SK-N-SH treated with all-trans-retinoic acid at 6 μM for 48 hours (cell line): ENCODE results near the gene ERBB3.

ENCODE experiments used
- ATAC-seq: fragments of 200-7000 bp; cut with Tn5 transposase; 3 replicates; pipeline ENCODE4 v1.9.1; 2020; ENCODE audit warnings: mild to moderate bottlenecking, moderate library complexity
- BACH2 ChIP-seq: fragments of 250-450 bp; sonication (Bioruptor Pico); IDR thresholded peaks from 2 replicates; pipeline ENCODE4 v1.9.0; 2021; ENCODE audit warnings: mild to moderate bottlenecking, borderline replicate concordance
- CREB5 ChIP-seq: fragments of 250-450 bp; sonication (Bioruptor Pico); IDR thresholded peaks from 2 replicates; pipeline ENCODE4 v1.5.1; 2020; ENCODE audit warnings: low read depth, mild to moderate bottlenecking, moderate library complexity
- CSDC2 ChIP-seq: fragments of 250-450 bp; sonication (Bioruptor Pico); IDR thresholded peaks from 2 replicates; pipeline ENCODE4 v1.5.0; 2020; ENCODE audit warnings: mild to moderate bottlenecking, moderate library complexity
- CSRNP3 ChIP-seq: fragments of 250-450 bp; sonication (Bioruptor Pico); IDR thresholded peaks from 2 replicates; pipeline ENCODE4 v1.5.1; 2021; ENCODE audit warnings: mild to moderate bottlenecking, moderate library complexity
- ISL1 ChIP-seq: fragments of 250-450 bp; sonication (Bioruptor Pico); IDR thresholded peaks from 2 replicates; pipeline ENCODE4 v2.1.2; 2022; ENCODE audit warnings: mild to moderate bottlenecking, moderate library complexity
- OSR1 ChIP-seq: fragments of 250-450 bp; sonication (Bioruptor Pico); IDR thresholded peaks from 2 replicates; pipeline ENCODE4 v1.8.0; 2022; ENCODE audit warnings: moderate library complexity, mild to moderate bottlenecking, inconsistent platforms
- PATZ1 ChIP-seq: fragments of 250-450 bp; sonication (Bioruptor Pico); IDR thresholded peaks from 2 replicates; pipeline ENCODE4 v1.8.0; 2020; ENCODE audit warnings: mild to moderate bottlenecking, moderate library complexity, borderline replicate concordance
- PPARA ChIP-seq: fragments of 250-450 bp; sonication (Bioruptor Pico); IDR thresholded peaks from 2 replicates; pipeline ENCODE4 v1.5.0; 2020; ENCODE audit warnings: mild to moderate bottlenecking, borderline replicate concordance
- RARB ChIP-seq: fragments of 250-450 bp; sonication (Bioruptor Pico); IDR thresholded peaks from 2 replicates; pipeline ENCODE4 v1.8.0; 2021; ENCODE audit warnings: mild to moderate bottlenecking, moderate library complexity
- SNAI2 ChIP-seq: fragments of 250-450 bp; sonication (Bioruptor Pico); IDR thresholded peaks from 2 replicates; pipeline ENCODE4 v1.5.0; 2020; ENCODE audit warnings: mild to moderate bottlenecking, moderate library complexity
- TOX ChIP-seq: fragments of 250-450 bp; sonication (Bioruptor Pico); IDR thresholded peaks from 2 replicates; pipeline ENCODE4 v1.8.0; 2021; ENCODE audit warnings: mild to moderate bottlenecking, moderate library complexity, borderline replicate concordance
- TSHZ2 ChIP-seq: fragments of 250-450 bp; sonication (Bioruptor Pico); IDR thresholded peaks from 2 replicates; pipeline ENCODE4 v1.5.0; 2020; ENCODE audit warnings: mild to moderate bottlenecking, moderate library complexity
- ZC3H10 ChIP-seq: fragments of 250-450 bp; sonication (Bioruptor Pico); IDR thresholded peaks from 2 replicates; pipeline ENCODE4 v1.5.1; 2021; ENCODE audit warnings: mild to moderate bottlenecking, moderate library complexity
- ZFP3 ChIP-seq: fragments of 250-450 bp; sonication (Bioruptor Pico); IDR thresholded peaks from 2 replicates; pipeline ENCODE4 v1.5.0; 2020; ENCODE audit warnings: mild to moderate bottlenecking, moderate library complexity
- ZFP30 ChIP-seq: fragments of 450-650 bp; formaldehyde crosslinking; IDR thresholded peaks from 2 replicates; pipeline ENCODE4 v1.5.0; 2022; ENCODE audit warnings: mild to moderate bottlenecking, moderate library complexity
- ZNF565 ChIP-seq: fragments of 450-650 bp; formaldehyde crosslinking; conservative IDR thresholded peaks from 2 replicates; pipeline ENCODE4 v1.5.0; 2020; ENCODE audit warnings: low read depth, mild to moderate bottlenecking, moderate library complexity
- ZNF70 ChIP-seq: fragments of 450-650 bp; formaldehyde crosslinking; IDR thresholded peaks from 2 replicates; pipeline ENCODE4 v1.5.0; 2020; ENCODE audit warnings: mild to moderate bottlenecking, moderate library complexity
- ZNF8 ChIP-seq: fragments of 450-650 bp; formaldehyde crosslinking; IDR thresholded peaks from 2 replicates; pipeline ENCODE4 v1.5.0; 2020; ENCODE audit warnings: mild to moderate bottlenecking, moderate library complexity

The ERBB3 gene

GRCh38 chr12:56086096-56086495 lies 6.1 kb downstream of the ERBB3 start:
- TF ChIP-seq SNAI2 (CRISPR knock-in tag) (no peak), ISL1 (no peak), ZFP3 (CRISPR knock-in tag) (no peak), RARB (no peak), CSDC2 (no peak), CSRNP3 (CRISPR knock-in tag) (no peak), TOX (CRISPR knock-in tag) (no peak), BACH2 (CRISPR knock-in tag) (no peak)

GRCh38 chr12:56086608-56087007 lies 6.6 kb downstream of the ERBB3 start:
- TF ChIP-seq ZNF8 (CRISPR knock-in tag), result no peak
- ATAC-seq, result no peak

More at GRCh38 chr12:56086096-56086495, 6.1 kb downstream of the ERBB3 start:
- no peak for ATAC-seq

GRCh38 chr12:56087220-56087619 lies 7.3 kb downstream of the ERBB3 start:
- TF ChIP-seq CSRNP3 (CRISPR knock-in tag) (no peak), CSDC2 (no peak), PPARA (CRISPR knock-in tag) (no peak), ZC3H10 (CRISPR knock-in tag) (no peak), SNAI2 (CRISPR knock-in tag) (no peak), ZFP3 (CRISPR knock-in tag) (no peak), BACH2 (CRISPR knock-in tag) (no peak), RARB (no peak), TOX (CRISPR knock-in tag) (no peak), PATZ1 (no peak), TSHZ2 (CRISPR knock-in tag) (no peak), CREB5 (no peak), ZFP30 (no peak), ZNF565 (no peak)
- ATAC-seq, result peak; percentile 29

GRCh38 chr12:56097738-56098137 lies 17.8 kb downstream of the ERBB3 start:
- TF ChIP-seq ZNF70 (CRISPR knock-in tag), result no peak
- ATAC-seq, result no peak

GRCh38 chr12:56098592-56098991 lies 18.6 kb downstream of the ERBB3 start:
- ATAC-seq, result no peak
- TF ChIP-seq OSR1 (CRISPR knock-in tag), result no peak
